GM23338 (cell line): ENCODE results near the gene NDUFS6.

Source experiments
- CREB1 ChIP-seq: fragments of 250-450 bp; sonication (Bioruptor Pico); IDR thresholded peaks from 2 replicates; pipeline ENCODE4 v1.5.0; 2020; ENCODE audit warnings: low read depth, mild to moderate bottlenecking, moderate library complexity
- CTCF ChIP-seq, 2 experiments: fragments of 200-600 bp in 1 of 2; sonication (generic) in 1 of 2; conservative IDR thresholded peaks; 2 replicates each; pipeline versions ENCODE4 v1.5.1 to v1.6.1; 2016 to 2017; ENCODE audit warnings: antibody characterized with exemption in 2 of 2, low read depth in 2 of 2, mild to moderate bottlenecking in 2 of 2, moderate library complexity in 1 of 2
- EZH2 ChIP-seq: fragments of 200-600 bp; sonication (generic); IDR thresholded peaks from one replicate; pipeline ENCODE4 v1.8.0; 2017; ENCODE audit warnings: antibody characterized with exemption, mild to moderate bottlenecking, low read depth; ENCODE audit not compliant: unreplicated experiment
- EZH2phosphoT487 ChIP-seq: fragments of 200-600 bp; sonication (generic); IDR thresholded peaks from one replicate; pipeline ENCODE4 v1.8.1; 2018; ENCODE audit warnings: antibody characterized with exemption; ENCODE audit not compliant: unreplicated experiment
- POLR2AphosphoS5 ChIP-seq: IDR thresholded peaks from 2 replicates; pipeline ENCODE4 v1.6.1; 2016; ENCODE audit warnings: antibody characterized with exemption, low read depth
- REST ChIP-seq: IDR thresholded peaks from one replicate; pipeline ENCODE4 v1.6.1; 2018; ENCODE audit warnings: antibody characterized with exemption; ENCODE audit not compliant: unreplicated experiment
- STAT1 ChIP-seq: IDR thresholded peaks from one replicate; pipeline ENCODE4 v1.6.1; 2016; ENCODE audit warnings: antibody characterized with exemption; ENCODE audit not compliant: unreplicated experiment

- no peak for TF ChIP-seq EZH2
- TF ChIP-seq CTCF (conservative IDR thresholded peaks at IDR 0.05; ENCODE audit: low read depth in 2 of 2) = no peak
- no peak for TF ChIP-seq CREB1 (CRISPR knock-in tag)
- TF ChIP-seq EZH2phosphoT487 = no peak
- TF ChIP-seq POLR2AphosphoS5 = no peak
- TF ChIP-seq STAT1 = no peak
- TF ChIP-seq REST = no peak
Observed at GRCh38 chr5:1832511-1833250, 31.5 kb downstream of the NDUFS6 start.
